ENCODE measurements around the gene MAFF. TPM values are rescaled to one million over a fixed set of nuclear protein-coding genes. Genes with fewer than 3 reads are reported as not detected.

MAFF gene
- total RNA-seq, 1 experiment from 2014 or later, result 4.6 TPM

- DNase-seq (ENCODE audit: low spot score), result no peak
- POLR2A ChIA-PET, result no interaction called here
- no peak overlapping the region for H3K27ac Mint-ChIP-seq
These were observed 3.0 kb downstream of the MAFF start for GRCh38 chr22:38204784-38205183.

DNA sequence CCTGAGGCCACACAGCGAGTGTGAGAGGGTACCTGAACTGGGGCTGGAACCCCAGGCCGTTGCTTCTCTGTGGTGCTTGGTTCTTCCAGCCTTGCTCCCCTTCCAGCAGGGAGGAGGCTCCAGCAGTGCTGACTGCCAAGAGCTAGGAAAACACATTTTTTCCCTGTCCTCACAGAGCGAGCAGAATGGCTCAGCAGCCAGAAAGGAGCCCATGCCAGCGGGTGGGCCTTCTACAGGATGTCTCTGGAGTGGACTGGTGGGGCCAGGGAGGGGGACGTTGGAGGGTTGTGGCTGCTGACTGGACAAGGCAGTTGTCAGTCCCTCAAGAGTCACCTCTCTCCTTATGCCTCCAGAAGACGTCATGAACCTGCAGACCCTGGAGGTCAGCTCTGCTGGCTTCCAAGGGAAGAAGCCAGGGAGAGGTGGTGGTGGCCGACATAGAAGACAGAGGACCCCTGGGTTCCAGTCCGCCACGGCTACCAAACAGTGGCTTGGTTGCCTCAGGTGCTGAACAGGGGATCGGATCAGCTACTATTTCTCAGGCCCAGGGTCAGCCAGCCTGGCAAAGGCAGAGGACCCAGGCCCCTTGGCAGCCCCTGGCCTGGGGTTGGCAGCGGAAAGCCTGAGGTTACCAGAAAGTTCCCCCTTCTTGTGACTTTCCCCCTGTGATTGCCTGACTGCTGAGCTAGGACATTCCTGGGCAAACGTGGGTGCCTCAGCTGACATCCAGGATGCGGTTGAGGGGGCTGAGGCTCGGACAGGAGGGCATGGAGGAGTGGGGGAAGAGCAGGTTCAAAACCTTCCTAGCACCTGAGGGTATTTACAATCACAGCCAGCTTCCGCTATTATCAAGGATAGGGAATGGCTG, 3.7 kb downstream of the MAFF start:
- no peak overlapping the region for H3K4me3 Mint-ChIP-seq
- ATAC-seq, result no peak
- TF ChIP-seq ZNF416 (CRISPR knock-in tag; IDR thresholded peaks at IDR 0.05), result no peak
- no peak for TF ChIP-seq ZNF671 (CRISPR knock-in tag; IDR thresholded peaks at IDR 0.05)
- no peak for TF ChIP-seq ZNF423 (CRISPR knock-in tag; IDR thresholded peaks at IDR 0.05)
- TF ChIP-seq, protein P1, sequence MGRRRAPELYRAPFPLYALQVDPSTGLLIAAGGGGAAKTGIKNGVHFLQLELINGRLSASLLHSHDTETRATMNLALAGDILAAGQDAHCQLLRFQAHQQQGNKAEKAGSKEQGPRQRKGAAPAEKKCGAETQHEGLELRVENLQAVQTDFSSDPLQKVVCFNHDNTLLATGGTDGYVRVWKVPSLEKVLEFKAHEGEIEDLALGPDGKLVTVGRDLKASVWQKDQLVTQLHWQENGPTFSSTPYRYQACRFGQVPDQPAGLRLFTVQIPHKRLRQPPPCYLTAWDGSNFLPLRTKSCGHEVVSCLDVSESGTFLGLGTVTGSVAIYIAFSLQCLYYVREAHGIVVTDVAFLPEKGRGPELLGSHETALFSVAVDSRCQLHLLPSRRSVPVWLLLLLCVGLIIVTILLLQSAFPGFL (CRISPR knock-in tag; IDR thresholded peaks at IDR 0.05; ENCODE audit: borderline replicate concordance), result no peak
- TF ChIP-seq USF2 (CRISPR knock-in tag; IDR thresholded peaks at IDR 0.05), result no peak
- no peak for TF ChIP-seq ZNF232 (CRISPR knock-in tag; IDR thresholded peaks at IDR 0.05)
- TF ChIP-seq CBFB (CRISPR knock-in tag; IDR thresholded peaks at IDR 0.05; ENCODE audit: low read depth), result no peak
- no peak for TF ChIP-seq NR3C1 (CRISPR knock-in tag; conservative IDR thresholded peaks at IDR 0.05; ENCODE audit: low read depth)
- TF ChIP-seq ATF1 (CRISPR knock-in tag; IDR thresholded peaks at IDR 0.05), result no peak
- no peaks in the 10 kb centered on the region for H3K9me3 Mint-ChIP-seq
- ChIA-PET CTCF (interaction anchor here (0.7 to 2.3 kb wide), 2 partner anchors 9 to 13 kb away, joined by 3 to 6 read pairs; no protein-coding TSS in a partner anchor), POLR2A (no interaction called here)
- peaks cover 41% of the 10 kb centered on the region for H3K27me3 Mint-ChIP-seq (ENCODE audit: low read depth)
- DNase-seq (ENCODE audit: low spot score), result no peak
- peaks cover 12% of the 10 kb centered on the region for H3K4me1 Mint-ChIP-seq
- H3K27ac Mint-ChIP-seq, result no peak overlapping the region
- no peaks in the 10 kb centered on the region for H3K36me3 Mint-ChIP-seq

More at GRCh38 chr22:38204784-38205183, 3.0 kb downstream of the MAFF start:
- ATAC-seq, result no peak
- no peaks in the 10 kb centered on the region for H3K9me3 Mint-ChIP-seq
- TF ChIP-seq ZNF416 (CRISPR knock-in tag; IDR thresholded peaks at IDR 0.05), result no peak
- TF ChIP-seq GRHL2 (CRISPR knock-in tag; IDR thresholded peaks at IDR 0.05; ENCODE audit: insufficient replicate concordance, severe bottlenecking), result no peak
- H3K27me3 Mint-ChIP-seq (ENCODE audit: low read depth), result peaks cover 47% of the 10 kb centered on the region
- CTCF ChIA-PET, result interaction anchor here (1.0 to 2.3 kb wide), 3 partner anchors 10 to 153 kb away, joined by 3 to 6 read pairs (median 6); no protein-coding TSS in a partner anchor
- no peak overlapping the region for H3K4me3 Mint-ChIP-seq
- peaks cover 12% of the 10 kb centered on the region for H3K4me1 Mint-ChIP-seq
- no peaks in the 10 kb centered on the region for H3K36me3 Mint-ChIP-seq

GRCh38 chr22:38207898-38208432, 6.2 kb downstream of the MAFF start:
- H3K27ac Mint-ChIP-seq, result no peak overlapping the region
- no peak overlapping the region for H3K4me3 Mint-ChIP-seq
- ATAC-seq (no peak), DNase-seq (ENCODE audit: low spot score) (no peak)
- no peaks in the 10 kb centered on the region for H3K36me3 Mint-ChIP-seq
- H3K4me1 Mint-ChIP-seq, result peaks cover 3% of the 10 kb centered on the region
- no peaks in the 10 kb centered on the region for H3K9me3 Mint-ChIP-seq
- peaks cover 43% of the 10 kb centered on the region for H3K27me3 Mint-ChIP-seq (ENCODE audit: low read depth)
- POLR2A ChIA-PET, result no interaction called here
- CTCF ChIA-PET, result interaction anchor here (0.9 to 1.8 kb wide), 4 partner anchors 32 to 156 kb away, joined by 3 to 12 read pairs (median 4); no protein-coding TSS in a partner anchor
- TF ChIP-seq SMAD4 (CRISPR knock-in tag; IDR thresholded peaks at IDR 0.05), result no peak
- no peak for TF ChIP-seq TEAD1 (CRISPR knock-in tag; IDR thresholded peaks at IDR 0.05)
- no peak for TF ChIP-seq ZNF396 (CRISPR knock-in tag; IDR thresholded peaks at IDR 0.05; ENCODE audit: borderline replicate concordance)
- no peak for TF ChIP-seq ATF6 (CRISPR knock-in tag; IDR thresholded peaks at IDR 0.05)
- no peak for TF ChIP-seq ZNF317 (CRISPR knock-in tag; IDR thresholded peaks at IDR 0.05; ENCODE audit: borderline replicate concordance, low read depth)
- no peak for TF ChIP-seq RELA (CRISPR knock-in tag; IDR thresholded peaks at IDR 0.05; ENCODE audit: borderline replicate concordance)
- no peak for TF ChIP-seq ZNF423 (CRISPR knock-in tag; IDR thresholded peaks at IDR 0.05)
- TF ChIP-seq ZNF512 (CRISPR knock-in tag; IDR thresholded peaks at IDR 0.05; ENCODE audit: borderline replicate concordance), result no peak
- no peak for TF ChIP-seq NFE2L1 (CRISPR knock-in tag; IDR thresholded peaks at IDR 0.05)
- TF ChIP-seq USF2 (CRISPR knock-in tag; IDR thresholded peaks at IDR 0.05), result no peak
- TF ChIP-seq, protein P2, sequence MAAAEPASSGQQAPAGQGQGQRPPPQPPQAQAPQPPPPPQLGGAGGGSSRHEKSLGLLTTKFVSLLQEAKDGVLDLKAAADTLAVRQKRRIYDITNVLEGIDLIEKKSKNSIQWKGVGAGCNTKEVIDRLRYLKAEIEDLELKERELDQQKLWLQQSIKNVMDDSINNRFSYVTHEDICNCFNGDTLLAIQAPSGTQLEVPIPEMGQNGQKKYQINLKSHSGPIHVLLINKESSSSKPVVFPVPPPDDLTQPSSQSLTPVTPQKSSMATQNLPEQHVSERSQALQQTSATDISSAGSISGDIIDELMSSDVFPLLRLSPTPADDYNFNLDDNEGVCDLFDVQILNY (CRISPR knock-in tag; IDR thresholded peaks at IDR 0.05), result no peak
- no peak for TF ChIP-seq NR2C2 (CRISPR knock-in tag; IDR thresholded peaks at IDR 0.05)
- TF ChIP-seq IRF2 (CRISPR knock-in tag; IDR thresholded peaks at IDR 0.05; ENCODE audit: borderline replicate concordance, low read depth), result no peak
